ENCODE measurements around the gene KRTAP22-1. TPM values are rescaled to one million over a fixed set of nuclear protein-coding genes. Genes with fewer than 3 reads are reported as not detected.
A peak's percentile ranks its signal among the peaks of the same experiment; 100 is the strongest.

Gene KRTAP22-1
- total RNA-seq, 2 donors from 2014 or later = not detected

DNA sequence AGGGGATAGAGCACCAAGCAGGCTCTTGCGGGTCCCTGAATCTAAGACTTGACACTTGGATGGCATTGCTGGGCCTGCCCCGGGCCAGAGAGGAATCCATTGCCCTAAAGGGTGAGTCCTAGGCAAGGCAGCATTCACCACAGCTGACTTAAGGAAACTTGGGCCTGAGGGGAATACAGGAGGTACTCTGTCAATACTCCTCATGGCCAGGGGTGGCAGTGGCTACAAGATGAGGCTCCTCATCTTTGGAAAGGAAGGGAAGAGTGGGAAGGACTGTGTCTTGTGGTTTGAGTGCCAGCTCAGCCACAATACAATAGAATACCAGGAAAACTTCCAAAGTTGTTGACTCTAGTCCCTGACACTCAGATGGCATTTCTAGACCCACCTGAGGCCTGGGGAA, 5.1 kb downstream of the KRTAP22-1 start:
- Mint-ChIP-seq H3K36me3 (ENCODE audit: low read depth) (no peaks in the 10 kb centered on the region), H3K27me3 (peaks cover 4% of the 10 kb centered on the region), H3K9me3 (peaks cover 8% of the 10 kb centered on the region), H3K4me1 (no peaks in the 10 kb centered on the region), H3K4me3 (no peak overlapping the region), H3K27ac (no peak overlapping the region)
- ATAC-seq (replicated peaks) = no peak

GRCh38 chr21:30612132-30612531, 11.2 kb downstream of the KRTAP22-1 start:
- H3K27ac Mint-ChIP-seq = no peak overlapping the region
- no peak overlapping the region for H3K4me3 Mint-ChIP-seq
- ATAC-seq (replicated peaks) = no peak
- no peaks in the 10 kb centered on the region for H3K27me3 Mint-ChIP-seq
- peaks cover 7% of the 10 kb centered on the region for H3K9me3 Mint-ChIP-seq
- H3K4me1 Mint-ChIP-seq = no peaks in the 10 kb centered on the region
- H3K36me3 Mint-ChIP-seq (ENCODE audit: low read depth) = no peaks in the 10 kb centered on the region

DNA sequence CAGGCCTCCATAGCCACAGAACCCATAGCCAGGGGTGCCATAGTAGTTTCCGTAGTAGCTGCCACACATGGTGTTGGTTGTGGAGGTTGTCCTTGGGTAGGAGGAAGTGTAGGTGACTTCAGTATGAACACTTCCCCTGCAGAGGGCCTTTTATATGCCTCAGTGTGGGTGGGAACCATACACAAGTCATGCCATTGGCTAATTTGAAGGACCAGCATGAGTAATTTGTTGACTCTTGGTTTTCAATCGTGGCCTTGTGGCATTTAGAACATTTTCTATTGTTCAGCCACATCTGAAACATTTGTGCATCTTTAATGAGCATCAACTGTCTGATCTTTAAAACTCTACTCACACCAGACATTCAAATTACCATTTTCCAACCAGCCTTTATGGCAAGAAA, 12.9 kb downstream of the KRTAP22-1 start, which contains the start of gene KRTAP6-1:
KRTAP6-1 (minus strand) TSS at position 95 of the 400 bp plus-strand sequence; CDS start at position 69, 26 bp downstream.
- Mint-ChIP-seq H3K27ac (no peak within 1 kb of the TSS), H3K4me1 (no peaks in the 10 kb centered on the region), H3K27me3 (no peaks in the 10 kb centered on the region), H3K9me3 (peaks cover 7% of the 10 kb centered on the region), H3K4me3 (no peak within 1 kb of the TSS), H3K36me3 (ENCODE audit: low read depth) (no peaks in the 10 kb centered on the region)
- ATAC-seq (replicated peaks) = peak; percentile 35

GRCh38 chr21:30615199-30615598, 14.3 kb downstream of the KRTAP22-1 start:
- H3K4me1 Mint-ChIP-seq = no peaks in the 10 kb centered on the region
- peaks cover 7% of the 10 kb centered on the region for H3K9me3 Mint-ChIP-seq
- no peak for ATAC-seq (replicated peaks)
- no peak overlapping the region for H3K27ac Mint-ChIP-seq
- no peak overlapping the region for H3K4me3 Mint-ChIP-seq
- H3K36me3 Mint-ChIP-seq (ENCODE audit: low read depth) = no peaks in the 10 kb centered on the region
- no peaks in the 10 kb centered on the region for H3K27me3 Mint-ChIP-seq

- Mint-ChIP-seq H3K9me3 (peaks cover 3% of the 10 kb centered on the region), H3K36me3 (ENCODE audit: low read depth) (no peaks in the 10 kb centered on the region), H3K27me3 (no peaks in the 10 kb centered on the region), H3K4me3 (no peak within 1 kb of the TSS), H3K27ac (no peak within 1 kb of the TSS), H3K4me1 (no peaks in the 10 kb centered on the region)
- no peak for ATAC-seq (replicated peaks)
These were observed 15.2 kb downstream of the KRTAP22-1 start, which contains the start of gene KRTAP20-1 for GRCh38 chr21:30616125-30616524. TSS of gene KRTAP20-1 (plus strand) at chr21:30616425. CDS start at chr21:30616455, 30 bp downstream.

GRCh38 chr21:30620080-30620479, 19.2 kb downstream of the KRTAP22-1 start:
- H3K27me3 Mint-ChIP-seq = no peaks in the 10 kb centered on the region
- H3K9me3 Mint-ChIP-seq = peaks cover 3% of the 10 kb centered on the region
- no peak overlapping the region for H3K27ac Mint-ChIP-seq
- no peak for ATAC-seq (replicated peaks)
- no peaks in the 10 kb centered on the region for H3K4me1 Mint-ChIP-seq
- no peak overlapping the region for H3K4me3 Mint-ChIP-seq
- H3K36me3 Mint-ChIP-seq (ENCODE audit: low read depth) = no peaks in the 10 kb centered on the region

- H3K9me3 Mint-ChIP-seq = peaks cover 3% of the 10 kb centered on the region
- H3K27ac Mint-ChIP-seq = no peak within 1 kb of the TSS
- H3K4me3 Mint-ChIP-seq = no peak within 1 kb of the TSS
- ATAC-seq (replicated peaks) = no peak
- no peaks in the 10 kb centered on the region for H3K27me3 Mint-ChIP-seq
- no peaks in the 10 kb centered on the region for H3K36me3 Mint-ChIP-seq (ENCODE audit: low read depth)
- no peaks in the 10 kb centered on the region for H3K4me1 Mint-ChIP-seq
These were observed 19.6 kb downstream of the KRTAP22-1 start, which contains the start of gene KRTAP20-4 for GRCh38 chr21:30620522-30620921. TSS of gene KRTAP20-4 (plus strand) at chr21:30620627.

GRCh38 chr21:30623362-30623761, 22.5 kb downstream of the KRTAP22-1 start:
- ATAC-seq (replicated peaks) = no peak
- Mint-ChIP-seq H3K36me3 (ENCODE audit: low read depth) (no peaks in the 10 kb centered on the region), H3K9me3 (no peaks in the 10 kb centered on the region), H3K27ac (no peak overlapping the region), H3K4me1 (no peaks in the 10 kb centered on the region), H3K4me3 (no peak overlapping the region), H3K27me3 (no peaks in the 10 kb centered on the region)

- H3K27me3 Mint-ChIP-seq = no peaks in the 10 kb centered on the region
- no peak overlapping the region for H3K27ac Mint-ChIP-seq
- ATAC-seq (replicated peaks) = no peak
- H3K36me3 Mint-ChIP-seq (ENCODE audit: low read depth) = no peaks in the 10 kb centered on the region
- H3K9me3 Mint-ChIP-seq = no peaks in the 10 kb centered on the region
- H3K4me1 Mint-ChIP-seq = no peaks in the 10 kb centered on the region
- no peak overlapping the region for H3K4me3 Mint-ChIP-seq
These were observed 24.7 kb downstream of the KRTAP22-1 start for GRCh38 chr21:30625449-30626165.

- Mint-ChIP-seq H3K4me3 (no peak overlapping the region), H3K4me1 (no peaks in the 10 kb centered on the region), H3K27ac (no peak overlapping the region), H3K36me3 (ENCODE audit: low read depth) (no peaks in the 10 kb centered on the region), H3K27me3 (no peaks in the 10 kb centered on the region), H3K9me3 (peaks cover 6% of the 10 kb centered on the region)
- ATAC-seq (replicated peaks) = no peak
These were observed 27.2 kb downstream of the KRTAP22-1 start for GRCh38 chr21:30628109-30628508.

- H3K27ac Mint-ChIP-seq = no peak overlapping the region
- ATAC-seq (replicated peaks) = no peak
- H3K4me1 Mint-ChIP-seq = no peaks in the 10 kb centered on the region
- H3K27me3 Mint-ChIP-seq = no peaks in the 10 kb centered on the region
- no peak overlapping the region for H3K4me3 Mint-ChIP-seq
- H3K9me3 Mint-ChIP-seq = peaks cover 6% of the 10 kb centered on the region
- no peaks in the 10 kb centered on the region for H3K36me3 Mint-ChIP-seq (ENCODE audit: low read depth)
These were observed 28.3 kb downstream of the KRTAP22-1 start for GRCh38 chr21:30629200-30629599.

- Mint-ChIP-seq H3K9me3 (peaks cover 6% of the 10 kb centered on the region), H3K27me3 (no peaks in the 10 kb centered on the region), H3K4me1 (no peaks in the 10 kb centered on the region), H3K4me3 (no peak within 1 kb of the TSS), H3K36me3 (ENCODE audit: low read depth) (no peaks in the 10 kb centered on the region), H3K27ac (no peak within 1 kb of the TSS)
- no peak for ATAC-seq (replicated peaks)
These were observed 34.0 kb downstream of the KRTAP22-1 start, which contains the start of gene KRTAP20-2 for GRCh38 chr21:30634906-30635305. TSS of gene KRTAP20-2 (plus strand) at chr21:30635206. CDS start at chr21:30635264, 58 bp downstream.

GRCh38 chr21:30638686-30639085, 37.8 kb downstream of the KRTAP22-1 start:
- Mint-ChIP-seq H3K27ac (no peak overlapping the region), H3K9me3 (no peaks in the 10 kb centered on the region), H3K27me3 (no peaks in the 10 kb centered on the region), H3K4me1 (no peaks in the 10 kb centered on the region), H3K4me3 (no peak overlapping the region), H3K36me3 (ENCODE audit: low read depth) (no peaks in the 10 kb centered on the region)
- no peak for ATAC-seq (replicated peaks)

DNA sequence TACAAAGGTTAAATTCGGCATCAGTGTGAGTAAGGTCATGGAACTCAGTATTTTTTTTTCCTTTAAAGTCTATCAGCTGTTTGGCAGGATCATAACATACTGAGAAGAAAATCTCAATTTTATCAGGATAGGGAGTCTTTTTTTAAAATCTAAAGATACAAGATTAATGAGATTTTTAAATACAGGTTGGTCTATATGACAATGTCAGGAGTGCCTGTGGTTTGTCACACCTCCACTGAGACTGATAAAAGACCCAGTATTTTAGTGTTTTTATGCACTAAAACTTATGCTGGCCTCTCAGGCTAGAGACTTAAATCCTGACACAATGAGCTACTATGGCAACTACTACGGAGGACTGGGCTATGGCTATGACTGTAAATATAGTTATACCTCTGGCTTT, 41.7 kb downstream of the KRTAP22-1 start, which contains the start of gene KRTAP20-3:
KRTAP20-3 (plus strand) TSS at position 301 of the 400 bp plus-strand sequence.
- H3K9me3 Mint-ChIP-seq = peaks cover 4% of the 10 kb centered on the region
- peaks cover 7% of the 10 kb centered on the region for H3K27me3 Mint-ChIP-seq
- no peak within 1 kb of the TSS for H3K4me3 Mint-ChIP-seq
- H3K36me3 Mint-ChIP-seq (ENCODE audit: low read depth) = no peaks in the 10 kb centered on the region
- H3K4me1 Mint-ChIP-seq = no peaks in the 10 kb centered on the region
- no peak within 1 kb of the TSS for H3K27ac Mint-ChIP-seq
- no peak for ATAC-seq (replicated peaks)

GRCh38 chr21:30646904-30647414, 46.1 kb downstream of the KRTAP22-1 start:
- no peaks in the 10 kb centered on the region for H3K36me3 Mint-ChIP-seq (ENCODE audit: low read depth)
- H3K4me3 Mint-ChIP-seq = no peak overlapping the region
- H3K27ac Mint-ChIP-seq = no peak overlapping the region
- peaks cover 13% of the 10 kb centered on the region for H3K27me3 Mint-ChIP-seq
- no peak for ATAC-seq (replicated peaks)
- H3K9me3 Mint-ChIP-seq = peaks cover 4% of the 10 kb centered on the region
- no peaks in the 10 kb centered on the region for H3K4me1 Mint-ChIP-seq
